ENCODE results near the gene TBC1D22A.

TBC1D22A gene

DNA sequence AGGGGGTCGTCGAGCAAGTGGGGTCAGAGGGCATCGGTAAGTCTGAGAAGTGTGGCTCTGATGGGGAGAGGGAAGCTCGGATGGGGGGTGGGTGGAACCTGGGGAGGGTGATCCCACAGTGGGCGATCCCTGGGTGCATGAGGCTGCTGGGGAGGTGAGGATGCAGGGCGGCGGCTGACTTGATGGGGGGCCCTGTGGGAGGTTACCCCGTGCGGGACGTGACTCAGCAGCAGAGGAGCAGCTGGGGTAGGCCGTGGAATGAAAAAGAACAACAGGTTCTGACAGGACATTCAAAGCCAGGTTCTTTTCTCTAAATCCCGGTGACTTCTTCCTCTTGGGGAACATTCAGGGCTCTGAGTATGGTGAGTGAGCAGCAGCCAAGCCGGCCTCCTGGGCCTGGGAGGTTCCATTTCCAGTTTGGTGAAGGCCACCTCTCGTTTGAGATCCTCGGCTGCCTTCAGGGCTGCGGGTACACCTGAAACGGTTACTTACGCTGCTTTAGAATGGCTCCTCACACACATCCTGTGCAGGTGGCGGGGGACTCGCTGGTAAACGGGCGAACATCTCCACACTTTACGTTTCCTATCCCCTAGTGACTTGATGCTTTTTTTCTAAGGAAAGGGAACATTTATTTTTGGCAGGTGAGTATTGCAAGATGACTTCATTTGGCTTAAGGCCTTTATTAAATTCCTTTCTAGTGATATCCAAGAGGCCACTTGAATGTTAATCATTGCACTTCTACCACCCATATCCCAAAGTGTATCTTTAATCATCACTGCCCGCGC lies 278.2 kb downstream of the TBC1D22A start:
- Histone ChIP-seq H4K20me1 (peaks cover 31 to 85% (median 52%) of the 10 kb centered on the region in 11 experiments; a peak in 21 of 22 replicates), H3K4me1 (peaks cover 15 to 24% (median 20%) of the 10 kb centered on the region in 10 experiments), H3K4me3 (no peak overlapping the region), H3K27me3 (no peaks in the 10 kb centered on the region), H3K36me3 (peaks cover 0 to 50% (median 23%) of the 10 kb centered on the region in 11 experiments; a peak in 15 of 22 replicates), H3K9ac (no peak overlapping the region), H3K9me3 (replicated peaks in 1 of 11) (no peaks in the 10 kb centered on the region), H3K4me2 (no peak overlapping the region), H3K27ac (no peak overlapping the region)
- no peak for TF ChIP-seq Cebpa-rat (IDR thresholded peaks at IDR 0.05)

- no peak for TF ChIP-seq Cebpa-rat (IDR thresholded peaks at IDR 0.05)
These were observed 279.0 kb downstream of the TBC1D22A start for GRCh38 chr22:47041271-47042115.

DNA sequence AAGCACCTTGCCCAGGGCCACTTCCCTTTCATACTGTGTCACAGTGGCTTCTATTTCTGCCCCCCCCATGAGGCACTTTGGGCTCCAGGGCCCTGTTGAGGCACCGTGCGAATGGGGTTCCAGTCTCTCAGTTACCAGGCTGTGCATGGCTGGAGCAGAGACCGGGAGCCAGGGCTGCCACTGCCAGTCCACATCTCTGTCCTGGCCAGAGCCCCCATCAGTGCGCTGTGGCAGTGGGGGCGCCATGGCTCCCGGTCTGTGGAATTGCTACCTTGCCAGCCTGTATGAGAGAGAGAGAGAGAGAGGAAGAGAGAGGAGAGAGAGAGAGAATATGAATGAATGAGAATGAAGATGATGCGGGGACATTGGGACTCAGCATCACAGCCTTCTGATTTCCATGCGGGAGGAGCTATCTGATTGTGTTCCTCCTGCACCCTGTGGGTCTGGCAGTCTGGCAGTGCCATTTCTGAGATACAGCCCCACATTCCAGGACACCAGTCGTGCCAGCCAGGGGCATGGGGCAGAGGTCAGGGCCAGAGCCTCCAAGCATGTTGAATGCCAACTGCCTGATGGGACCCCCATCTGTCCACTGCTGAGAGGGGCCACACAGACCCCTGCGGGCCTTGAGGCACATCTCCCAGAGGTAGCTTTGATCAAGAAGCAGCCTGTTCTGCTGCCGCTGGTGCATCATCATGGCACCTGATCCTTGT lies 279.8 kb downstream of the TBC1D22A start:
- Histone ChIP-seq H3K27me3 (no peaks in the 10 kb centered on the region), H3K36me3 (peaks cover 0 to 44% (median 13%) of the 10 kb centered on the region in 11 experiments; a peak in 14 of 22 replicates), H3K4me3 (no peak overlapping the region), H3K9me3 (replicated peaks in 1 of 11) (no peaks in the 10 kb centered on the region), H3K4me2 (no peak overlapping the region), H3K27ac (no peak overlapping the region), H4K20me1 (peaks cover 38 to 87% (median 56%) of the 10 kb centered on the region in 11 experiments; a peak in 21 of 22 replicates), H3K4me1 (peaks cover 15 to 24% (median 20%) of the 10 kb centered on the region in 10 experiments), H3K9ac (no peak overlapping the region)
- TF ChIP-seq Cebpa-rat (IDR thresholded peaks at IDR 0.05) = no peak

More at GRCh38 chr22:47041271-47042115, 279.0 kb downstream of the TBC1D22A start:
- no peak overlapping the region for H3K4me3 ChIP-seq
- no peak overlapping the region for H3K9ac ChIP-seq
- no peak overlapping the region for H3K4me2 ChIP-seq
- H3K9me3 ChIP-seq (replicated peaks in 1 of 11) = no peaks in the 10 kb centered on the region
- peaks cover 32 to 85% (median 53%) of the 10 kb centered on the region in 11 experiments; a peak in 21 of 22 replicates for H4K20me1 ChIP-seq
- no peaks in the 10 kb centered on the region for H3K27me3 ChIP-seq
- H3K27ac ChIP-seq = no peak overlapping the region
- H3K4me1 ChIP-seq = peaks cover 15 to 24% (median 20%) of the 10 kb centered on the region in 10 experiments
- H3K36me3 ChIP-seq = peaks cover 0 to 46% (median 21%) of the 10 kb centered on the region in 11 experiments; a peak in 15 of 22 replicates

- Histone ChIP-seq H3K4me2 (peak overlapping the region in 9 of 11 experiments; percentile 14 to 42 (median 31); a peak in 8 of 22 replicates), H3K9me3 (replicated peaks in 1 of 11) (no peaks in the 10 kb centered on the region), H3K9ac (no peak overlapping the region), H4K20me1 (peaks cover 45 to 90% (median 63%) of the 10 kb centered on the region in 11 experiments; a peak in 21 of 22 replicates), H3K27me3 (no peaks in the 10 kb centered on the region), H3K36me3 (peaks cover 0 to 42% (median 8%) of the 10 kb centered on the region in 11 experiments; a peak in 11 of 22 replicates), H3K4me3 (no peak overlapping the region), H3K4me1 (peaks cover 15 to 24% (median 20%) of the 10 kb centered on the region in 10 experiments), H3K27ac (no peak overlapping the region)
- TF ChIP-seq Cebpa-rat (IDR thresholded peaks at IDR 0.05) = no peak
These were observed 280.5 kb downstream of the TBC1D22A start for GRCh38 chr22:47042861-47043496.

- Histone ChIP-seq H3K4me3 (no peak overlapping the region), H3K4me2 (peak overlapping the region; percentile 14 to 42 (median 31); a peak in 18 of 22 replicates), H3K9ac (0 out of 22 replicates have a peak overlapping the region, but pooled peaks of 1 of the 11 experiments have one; percentile 21), H3K36me3 (peaks cover 0 to 31% (median 0%) of the 10 kb centered on the region in 11 experiments; a peak in 6 of 22 replicates), H4K20me1 (peaks cover 56 to 90% (median 74%) of the 10 kb centered on the region in 11 experiments; a peak in 21 of 22 replicates), H3K27me3 (no peaks in the 10 kb centered on the region), H3K4me1 (peaks cover 15 to 26% (median 20%) of the 10 kb centered on the region in 10 experiments), H3K9me3 (replicated peaks in 1 of 11) (no peaks in the 10 kb centered on the region), H3K27ac (no peak overlapping the region)
- no peak for TF ChIP-seq Cebpa-rat (IDR thresholded peaks at IDR 0.05)
These were observed 281.6 kb downstream of the TBC1D22A start for GRCh38 chr22:47043835-47044721.

GRCh38 chr22:47044722-47045535 lies 282.5 kb downstream of the TBC1D22A start:
- no peak for TF ChIP-seq Cebpa-rat (IDR thresholded peaks at IDR 0.05)

More at GRCh38 chr22:47044722-47045535, 282.5 kb downstream of the TBC1D22A start:
- Histone ChIP-seq H3K9ac (no peak overlapping the region), H3K4me1 (peaks cover 15 to 31% (median 24%) of the 10 kb centered on the region in 10 experiments), H4K20me1 (peaks cover 64 to 98% (median 81%) of the 10 kb centered on the region in 11 experiments), H3K36me3 (peaks cover 0 to 26% (median 0%) of the 10 kb centered on the region in 11 experiments; a peak in 6 of 22 replicates), H3K4me3 (no peak overlapping the region), H3K27me3 (no peaks in the 10 kb centered on the region), H3K4me2 (peak overlapping the region in 5 of 11 experiments; percentile 14 to 42 (median 34); a peak in 3 of 22 replicates), H3K27ac (no peak overlapping the region), H3K9me3 (replicated peaks in 1 of 11) (no peaks in the 10 kb centered on the region)
